MG63 (cell line): Measurements from ENCODE around the gene GRAMD2A. TPM values are rescaled to one million over a fixed set of nuclear protein-coding genes. Genes with fewer than 3 reads are reported as not detected.

Source experiments
- DNase-seq: peaks from one replicate; pipeline ENCODE4 v3.0.0-alpha.2; 2020
- H3K27me3 ChIP-seq: fragments of 250-450 bp; sonication (Bioruptor Pico); 2 replicates; pipeline ENCODE4 v1.5.1; 2020; ENCODE audit warnings: mild to moderate bottlenecking, moderate library complexity
- H3K36me3 ChIP-seq: fragments of 250-450 bp; sonication (Bioruptor Pico); 2 replicates; pipeline ENCODE4 v1.5.1; 2020; ENCODE audit warnings: mild to moderate bottlenecking, moderate library complexity
- H3K4me3 ChIP-seq: fragments of 250-450 bp; sonication (Bioruptor Pico); 2 replicates; pipeline ENCODE4 v1.5.1; 2020; ENCODE audit warnings: mild to moderate bottlenecking, moderate library complexity
- H3K9me3 ChIP-seq: fragments of 250-450 bp; sonication (Bioruptor Pico); 2 replicates; pipeline ENCODE4 v1.5.1; 2020; ENCODE audit warnings: mild to moderate bottlenecking, moderate library complexity
- total RNA-seq: library from RNA; depleted of rRNA; stranded (reverse); fragments of >200 nt; shearing (Covaris generic); gene quantifications from 2 replicates; pipeline ENCODE4 v1.2.3, GENCODE V29; 2014; ENCODE audit warnings: low replicate concordance; rRNA removed

The GRAMD2A gene
- total RNA-seq, 1 experiment from 2014 or later: not detected

GRCh38 chr15:72110355-72110754, 87.2 kb downstream of the GRAMD2A start:
- Histone ChIP-seq H3K36me3 (no peaks in the 10 kb centered on the region), H3K9me3 (no peaks in the 10 kb centered on the region), H3K27me3 (no peaks in the 10 kb centered on the region), H3K4me3 (no peak overlapping the region)
- DNase-seq: no peak

Other genes starting within 250 kb of the GRAMD2A start
- gene MYO9A, start 79.6 kb downstream of the GRAMD2A start, total RNA-seq: 21.1 and 22.6 TPM in 2 replicates
- 0.84 and 1.7 TPM in 2 replicates for gene SENP8, start 79.4 kb downstream of the GRAMD2A start, total RNA-seq
- 3,484 and 3,839 TPM in 2 replicates for gene PKM, start 33.4 kb upstream of the GRAMD2A start, total RNA-seq
- 16.3 and 28.4 TPM in 2 replicates for gene PARP6, start 74.8 kb upstream of the GRAMD2A start, total RNA-seq
- gene CELF6, start 122.4 kb upstream of the GRAMD2A start, total RNA-seq: 1.1 TPM in 1 of 2 replicates, not detected in the other
- 93.1 and 153 TPM in 2 replicates for gene HEXA, start 178.2 kb upstream of the GRAMD2A start, total RNA-seq
- not detected in 2 replicates for gene TMEM202, start 200.5 kb upstream of the GRAMD2A start, total RNA-seq